CD4-positive, alpha-beta T cell treated with Interleukin-17A for 4 hours (primary cell): ENCODE data around the gene MUC21.
"Not testable (repeated sequence)": the region's sequence is repeated elsewhere in the genome, so short reads cannot be mapped to it uniquely, and the experiment has no call there.

Experiments
- DNase-seq: peaks from one replicate; pipeline ENCODE4 v3.0.0-alpha.2; 2020; ENCODE audit warnings: mixed read lengths

MUC21 gene

GRCh38 chr6:31010393-31011060 is 27.0 kb downstream of the MUC21 start, which contains the start of gene MUC22:
Gene MUC22 (plus strand): TSS chr6:31010474. CDS start chr6:31010707, 233 bp downstream.
- DNase-seq = no peak

GRCh38 chr6:31011153-31011552 is 27.6 kb downstream of the MUC21 start:
- DNase-seq = no peak

- DNase-seq = no peak
Observed at GRCh38 chr6:31016659-31017299, 33.3 kb downstream of the MUC21 start.

- not testable (repeated sequence) for DNase-seq
Observed at GRCh38 chr6:31017436-31017835, 33.9 kb downstream of the MUC21 start.

- no peak for DNase-seq
Observed at GRCh38 chr6:31020057-31020456, 36.5 kb downstream of the MUC21 start.

GRCh38 chr6:31020631-31021255 is 37.2 kb downstream of the MUC21 start:
- DNase-seq = not testable (repeated sequence)

- not testable (repeated sequence) for DNase-seq
Observed at GRCh38 chr6:31021705-31022531, 38.4 kb downstream of the MUC21 start.

- DNase-seq = no peak
Observed at GRCh38 chr6:31025595-31025994, 42.1 kb downstream of the MUC21 start.

- no peak for DNase-seq
Observed at GRCh38 chr6:31031095-31031494, 47.6 kb downstream of the MUC21 start.

GRCh38 chr6:31033075-31033474 is 49.6 kb downstream of the MUC21 start:
- no peak for DNase-seq

- no peak for DNase-seq
Observed at GRCh38 chr6:31035862-31036497, 52.5 kb downstream of the MUC21 start.

GRCh38 chr6:31037169-31037568 is 53.7 kb downstream of the MUC21 start:
- no peak for DNase-seq

- no peak for DNase-seq
Observed at GRCh38 chr6:31037682-31038081, 54.2 kb downstream of the MUC21 start.

GRCh38 chr6:31038559-31038958 is 55.0 kb downstream of the MUC21 start:
- no peak for DNase-seq
